ENCODE data around the gene WDSUB1.

GRCh38 chr2:159204381-159205144 is 81.9 kb downstream of the WDSUB1 start:
- TF ChIP-seq CTCF (IDR thresholded peaks at IDR 0.05; ENCODE audit: poor library complexity) = no peak
- TF ChIP-seq EZH2 (IDR thresholded peaks at IDR 0.05; ENCODE audit: borderline replicate concordance) = no peak
- no peak for TF ChIP-seq EZH2phosphoT487 (IDR thresholded peaks at IDR 0.05; ENCODE audit: low read depth, severe bottlenecking, unreplicated experiment)
